ENCODE results near the gene DNAI1.

DNA sequence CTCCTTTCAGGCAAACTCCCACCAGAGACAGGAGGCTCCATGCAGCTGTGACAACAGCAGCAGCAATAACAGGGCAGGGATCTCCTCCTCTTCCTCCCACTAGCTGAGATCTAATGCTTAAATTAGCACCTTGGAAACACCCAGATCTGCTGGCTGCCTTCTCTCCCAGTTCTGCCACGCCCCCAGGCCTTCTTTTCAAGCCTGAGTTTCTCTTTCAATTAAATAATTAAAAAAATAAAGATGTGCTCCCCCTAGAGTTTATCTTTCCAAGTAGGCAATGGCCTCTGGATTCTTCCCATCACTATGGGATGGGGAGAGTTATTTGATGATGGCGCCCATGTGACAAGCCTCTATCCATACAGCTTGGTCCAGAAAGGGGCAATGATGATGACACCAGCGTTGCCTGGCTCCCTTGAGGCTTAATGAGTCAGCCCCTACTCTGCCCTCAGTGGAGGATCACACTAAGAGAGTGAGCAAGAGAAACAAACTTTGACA lies 4.0 kb upstream of the DNAI1 start:
- TF ChIP-seq, protein P1, sequence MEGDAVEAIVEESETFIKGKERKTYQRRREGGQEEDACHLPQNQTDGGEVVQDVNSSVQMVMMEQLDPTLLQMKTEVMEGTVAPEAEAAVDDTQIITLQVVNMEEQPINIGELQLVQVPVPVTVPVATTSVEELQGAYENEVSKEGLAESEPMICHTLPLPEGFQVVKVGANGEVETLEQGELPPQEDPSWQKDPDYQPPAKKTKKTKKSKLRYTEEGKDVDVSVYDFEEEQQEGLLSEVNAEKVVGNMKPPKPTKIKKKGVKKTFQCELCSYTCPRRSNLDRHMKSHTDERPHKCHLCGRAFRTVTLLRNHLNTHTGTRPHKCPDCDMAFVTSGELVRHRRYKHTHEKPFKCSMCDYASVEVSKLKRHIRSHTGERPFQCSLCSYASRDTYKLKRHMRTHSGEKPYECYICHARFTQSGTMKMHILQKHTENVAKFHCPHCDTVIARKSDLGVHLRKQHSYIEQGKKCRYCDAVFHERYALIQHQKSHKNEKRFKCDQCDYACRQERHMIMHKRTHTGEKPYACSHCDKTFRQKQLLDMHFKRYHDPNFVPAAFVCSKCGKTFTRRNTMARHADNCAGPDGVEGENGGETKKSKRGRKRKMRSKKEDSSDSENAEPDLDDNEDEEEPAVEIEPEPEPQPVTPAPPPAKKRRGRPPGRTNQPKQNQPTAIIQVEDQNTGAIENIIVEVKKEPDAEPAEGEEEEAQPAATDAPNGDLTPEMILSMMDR (IDR thresholded peaks at IDR 0.05; ENCODE audit: insufficient read depth, low read depth, low read length): no peak
- no peak for TF ChIP-seq EZH2 (IDR thresholded peaks at IDR 0.05; ENCODE audit: insufficient read depth, low read length)

All from astrocyte (in vitro differentiated cells and primary cell).